SU-DHL-6 (cell line): ENCODE results near the gene TMIE.

ENCODE experiments used
- EZH2phosphoT487 ChIP-seq: fragments of 200-600 bp; sonication (generic), shearing (Covaris generic); conservative IDR thresholded peaks from 2 replicates; pipeline ENCODE4 v1.6.1; 2018; ENCODE audit warnings: mild to moderate bottlenecking, antibody characterized with exemption, low read length, moderate library complexity, mixed read lengths
- TF ChIP-seq, protein P1 (sequence below): fragments of 200-600 bp; sonication (generic); IDR thresholded peaks from one replicate; pipeline ENCODE4 v1.5.1; 2017; ENCODE audit warnings: antibody characterized with exemption, mild to moderate bottlenecking, low read length, moderate library complexity; ENCODE audit not compliant: insufficient read depth, poor library complexity, severe bottlenecking

DNA sequence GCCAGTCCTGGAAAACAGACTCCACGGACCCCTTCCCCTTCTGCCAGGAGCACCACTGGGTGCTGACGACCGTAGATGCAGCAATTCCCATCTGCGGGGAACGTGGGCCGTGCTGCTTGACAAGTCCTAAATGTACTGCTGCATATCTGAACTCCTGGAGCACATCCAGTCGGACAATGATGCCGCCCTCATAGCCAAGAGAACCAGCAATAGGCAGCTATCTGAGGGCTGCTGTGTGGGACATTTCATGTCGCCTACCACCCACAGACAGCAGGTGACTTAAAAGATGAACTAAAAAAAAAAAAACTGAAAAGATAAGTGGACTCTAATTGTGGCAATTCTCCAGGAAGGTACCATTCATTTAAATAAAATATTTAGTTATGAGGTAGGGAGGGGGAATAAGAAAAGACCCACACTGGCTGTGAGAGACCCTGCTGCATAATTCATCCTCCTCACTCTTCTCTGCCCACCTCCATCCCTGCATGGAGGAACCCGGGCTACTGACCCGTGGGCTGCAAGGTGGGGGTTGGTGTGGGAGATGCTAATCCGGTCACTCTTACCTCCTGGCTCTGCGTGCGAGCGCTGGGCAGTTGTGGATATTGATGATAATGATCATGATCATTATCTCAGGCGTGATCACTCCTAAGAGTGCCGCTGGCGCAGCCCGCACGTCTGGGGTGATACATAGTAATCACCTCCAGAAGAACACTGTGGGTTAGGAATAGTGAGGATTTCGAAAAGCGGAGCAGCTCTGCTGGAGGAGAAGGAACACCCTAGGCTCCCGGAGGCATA is 36.0 kb upstream of the TMIE start:
- no peak for TF ChIP-seq EZH2phosphoT487
- TF ChIP-seq, protein P1, sequence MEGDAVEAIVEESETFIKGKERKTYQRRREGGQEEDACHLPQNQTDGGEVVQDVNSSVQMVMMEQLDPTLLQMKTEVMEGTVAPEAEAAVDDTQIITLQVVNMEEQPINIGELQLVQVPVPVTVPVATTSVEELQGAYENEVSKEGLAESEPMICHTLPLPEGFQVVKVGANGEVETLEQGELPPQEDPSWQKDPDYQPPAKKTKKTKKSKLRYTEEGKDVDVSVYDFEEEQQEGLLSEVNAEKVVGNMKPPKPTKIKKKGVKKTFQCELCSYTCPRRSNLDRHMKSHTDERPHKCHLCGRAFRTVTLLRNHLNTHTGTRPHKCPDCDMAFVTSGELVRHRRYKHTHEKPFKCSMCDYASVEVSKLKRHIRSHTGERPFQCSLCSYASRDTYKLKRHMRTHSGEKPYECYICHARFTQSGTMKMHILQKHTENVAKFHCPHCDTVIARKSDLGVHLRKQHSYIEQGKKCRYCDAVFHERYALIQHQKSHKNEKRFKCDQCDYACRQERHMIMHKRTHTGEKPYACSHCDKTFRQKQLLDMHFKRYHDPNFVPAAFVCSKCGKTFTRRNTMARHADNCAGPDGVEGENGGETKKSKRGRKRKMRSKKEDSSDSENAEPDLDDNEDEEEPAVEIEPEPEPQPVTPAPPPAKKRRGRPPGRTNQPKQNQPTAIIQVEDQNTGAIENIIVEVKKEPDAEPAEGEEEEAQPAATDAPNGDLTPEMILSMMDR, result no peak
